Activated T-helper 2 cell treated with anti-CD3 and anti-CD28 coated beads, Interferon-gamma antibody, Interleukin-2, Interleukin-4, amounts not matched to agents 10 μg/mL and 5 μg/mL and 100 μg/mL, durations not matched to agents 14 hours and 24 hours and 36 hours (primary cell): ENCODE data around the gene CHRNA4. TPM values are rescaled to one million over a fixed set of nuclear protein-coding genes. Genes with fewer than 3 reads are reported as not detected.

Source experiments
- DNase-seq: peaks from one replicate; pipeline ENCODE4 v3.0.0; 2021; ENCODE audit warnings: low spot score
- H3K27ac Mint-ChIP-seq: one replicate; pipeline ENCODE4 v1.8.0; 2021; ENCODE audit warnings: mixed read lengths
- H3K27me3 Mint-ChIP-seq: one replicate; pipeline ENCODE4 v1.8.0; 2021; ENCODE audit warnings: low read depth, mixed read lengths
- H3K36me3 Mint-ChIP-seq: one replicate; pipeline ENCODE4 v1.8.0; 2021; ENCODE audit warnings: low read depth, mixed read lengths
- H3K4me1 Mint-ChIP-seq: one replicate; pipeline ENCODE4 v1.8.0; 2021; ENCODE audit warnings: low read depth, mixed read lengths
- H3K4me3 Mint-ChIP-seq: one replicate; pipeline ENCODE4 v1.8.0; 2021; ENCODE audit warnings: low read depth, mild to moderate bottlenecking, moderate library complexity, mixed read lengths
- H3K9me3 Mint-ChIP-seq: one replicate; pipeline ENCODE4 v1.8.0; 2021; ENCODE audit warnings: mixed read lengths
- intact Hi-C: fragments of 100-400 bp; cut with micrococcal nuclease; formaldehyde crosslinking; loops from one replicate; pipeline ENCODE4 v1.15.1; 2023
- total RNA-seq: library from RNA; stranded (reverse); gene quantifications from 2 replicates; pipeline ENCODE4 v1.2.3, GENCODE V29; 2022

Gene CHRNA4
- total RNA-seq, 1 donor from 2014 or later, result not detected

- intact Hi-C loops, result no loop called here
- Mint-ChIP-seq H3K27me3 (peaks cover under 1% of the 10 kb centered on the region), H3K9me3 (peaks cover 9% of the 10 kb centered on the region), H3K36me3 (no peaks in the 10 kb centered on the region), H3K4me3 (no peak overlapping the region), H3K27ac (no peak overlapping the region), H3K4me1 (no peaks in the 10 kb centered on the region)
- no peak for DNase-seq
Observed at GRCh38 chr20:63331741-63332400, 29.3 kb downstream of the CHRNA4 start.

GRCh38 chr20:63330940-63331339 lies 30.2 kb downstream of the CHRNA4 start:
- no peak for DNase-seq
- no peak overlapping the region for H3K27ac Mint-ChIP-seq
- intact Hi-C loops, result no loop called here

GRCh38 chr20:63330084-63330760 lies 30.9 kb downstream of the CHRNA4 start:
- no peak overlapping the region for H3K4me3 Mint-ChIP-seq
- DNase-seq, result no peak
- intact Hi-C loops, result no loop called here
- no peaks in the 10 kb centered on the region for H3K4me1 Mint-ChIP-seq
- no peaks in the 10 kb centered on the region for H3K27me3 Mint-ChIP-seq
- H3K36me3 Mint-ChIP-seq, result no peaks in the 10 kb centered on the region
- peaks cover 9% of the 10 kb centered on the region for H3K9me3 Mint-ChIP-seq
- H3K27ac Mint-ChIP-seq, result no peak overlapping the region

More at GRCh38 chr20:63330940-63331339, 30.2 kb downstream of the CHRNA4 start:
- Mint-ChIP-seq H3K4me1 (no peaks in the 10 kb centered on the region), H3K36me3 (no peaks in the 10 kb centered on the region), H3K4me3 (no peak overlapping the region), H3K9me3 (peaks cover 9% of the 10 kb centered on the region), H3K27me3 (no peaks in the 10 kb centered on the region)

- Mint-ChIP-seq H3K4me3 (no peak overlapping the region), H3K27ac (no peak overlapping the region), H3K27me3 (no peaks in the 10 kb centered on the region), H3K9me3 (peaks cover 9% of the 10 kb centered on the region), H3K4me1 (no peaks in the 10 kb centered on the region), H3K36me3 (no peaks in the 10 kb centered on the region)
- no peak for DNase-seq
- intact Hi-C loops, result no loop called here
Observed at GRCh38 chr20:63329331-63330083, 31.6 kb downstream of the CHRNA4 start.

GRCh38 chr20:63328718-63329275 lies 32.4 kb downstream of the CHRNA4 start:
- H3K4me1 Mint-ChIP-seq, result no peaks in the 10 kb centered on the region
- H3K27ac Mint-ChIP-seq, result no peak overlapping the region
- H3K27me3 Mint-ChIP-seq, result peaks cover 4% of the 10 kb centered on the region
- no peaks in the 10 kb centered on the region for H3K36me3 Mint-ChIP-seq
- DNase-seq, result no peak
- intact Hi-C loops, result no loop called here
- H3K4me3 Mint-ChIP-seq, result no peak overlapping the region
- H3K9me3 Mint-ChIP-seq, result peaks cover 9% of the 10 kb centered on the region

- intact Hi-C loops, result no loop called here
- H3K9me3 Mint-ChIP-seq, result peaks cover 9% of the 10 kb centered on the region
- no peak overlapping the region for H3K27ac Mint-ChIP-seq
Observed at GRCh38 chr20:63328026-63328700, 33.0 kb downstream of the CHRNA4 start.

GRCh38 chr20:63327231-63327745 lies 33.9 kb downstream of the CHRNA4 start:
- Mint-ChIP-seq H3K9me3 (peaks cover 9% of the 10 kb centered on the region), H3K36me3 (no peaks in the 10 kb centered on the region), H3K27ac (peak overlapping the region; percentile 52), H3K4me1 (no peaks in the 10 kb centered on the region), H3K4me3 (no peak overlapping the region), H3K27me3 (peaks cover 7% of the 10 kb centered on the region)
- intact Hi-C loops, result no loop called here
- no peak for DNase-seq

More at GRCh38 chr20:63328026-63328700, 33.0 kb downstream of the CHRNA4 start:
- no peak for DNase-seq
- Mint-ChIP-seq H3K36me3 (no peaks in the 10 kb centered on the region), H3K27me3 (peaks cover 7% of the 10 kb centered on the region), H3K4me3 (no peak overlapping the region), H3K4me1 (no peaks in the 10 kb centered on the region)

- peaks cover 7% of the 10 kb centered on the region for H3K27me3 Mint-ChIP-seq
- H3K27ac Mint-ChIP-seq, result peak overlapping the region; percentile 52
- peaks cover 2% of the 10 kb centered on the region for H3K9me3 Mint-ChIP-seq
- no peak overlapping the region for H3K4me3 Mint-ChIP-seq
- H3K36me3 Mint-ChIP-seq, result no peaks in the 10 kb centered on the region
- no peaks in the 10 kb centered on the region for H3K4me1 Mint-ChIP-seq
- DNase-seq, result no peak
- intact Hi-C loops, result no loop called here
Observed at GRCh38 chr20:63326314-63327230, 34.6 kb downstream of the CHRNA4 start.

- no peaks in the 10 kb centered on the region for H3K4me1 Mint-ChIP-seq
- no peaks in the 10 kb centered on the region for H3K9me3 Mint-ChIP-seq
- DNase-seq, result no peak
- intact Hi-C loops, result no loop called here
- no peak overlapping the region for H3K4me3 Mint-ChIP-seq
- no peaks in the 10 kb centered on the region for H3K36me3 Mint-ChIP-seq
- H3K27ac Mint-ChIP-seq, result no peak overlapping the region
- peaks cover 7% of the 10 kb centered on the region for H3K27me3 Mint-ChIP-seq
Observed at GRCh38 chr20:63325554-63326313, 35.4 kb downstream of the CHRNA4 start.

- Mint-ChIP-seq H3K36me3 (no peaks in the 10 kb centered on the region), H3K27me3 (peaks cover 7% of the 10 kb centered on the region), H3K4me3 (no peak overlapping the region), H3K4me1 (no peaks in the 10 kb centered on the region), H3K9me3 (no peaks in the 10 kb centered on the region), H3K27ac (no peak overlapping the region)
- intact Hi-C loops, result no loop called here
- no peak for DNase-seq
Observed at GRCh38 chr20:63325021-63325471, 36.1 kb downstream of the CHRNA4 start.

- Mint-ChIP-seq H3K9me3 (no peaks in the 10 kb centered on the region), H3K4me1 (no peaks in the 10 kb centered on the region), H3K36me3 (no peaks in the 10 kb centered on the region), H3K27ac (no peak overlapping the region), H3K4me3 (no peak overlapping the region), H3K27me3 (peaks cover 7% of the 10 kb centered on the region)
- intact Hi-C loops, result no loop called here
- no peak for DNase-seq
Observed at GRCh38 chr20:63323357-63323981, 37.7 kb downstream of the CHRNA4 start.
